HL-60/S4 (cell line): ENCODE measurements around the gene SLC44A5.
"Not testable (repeated sequence)": the region's sequence is repeated elsewhere in the genome, so short reads cannot be mapped to it uniquely, and the experiment has no call there.

Experiments
- in situ Hi-C: fragments of 300-500 bp; cut with MboI; formaldehyde crosslinking; loops from 2 replicates; pipeline ENCODE4 v1.14.3; 2022; ENCODE audit warnings: low sequenced_read_pairs

The SLC44A5 gene

GRCh38 chr1:75203415-75204277, 407.3 kb downstream of the SLC44A5 start:
- in situ Hi-C loops, result loop anchor here (25.0 kb wide), 1 partner anchor 441 kb away; no protein-coding TSS in a partner anchor

- in situ Hi-C loops, result loop anchor here (25.0 kb wide), 1 partner anchor 440 kb away; no protein-coding TSS in a partner anchor
Measured at GRCh38 chr1:75202751-75203150, 408.2 kb downstream of the SLC44A5 start.

- in situ Hi-C loops, result no loop called here
Measured at GRCh38 chr1:75198761-75199160, 412.2 kb downstream of the SLC44A5 start.

- in situ Hi-C loops, result no loop called here
Measured at GRCh38 chr1:75198163-75198562, 412.8 kb downstream of the SLC44A5 start.

- in situ Hi-C loops, result no loop called here
Measured at GRCh38 chr1:75188892-75189291, 422.0 kb downstream of the SLC44A5 start.

- in situ Hi-C loops, result not testable (repeated sequence)
Measured at GRCh38 chr1:75181214-75181955, 429.5 kb downstream of the SLC44A5 start.

- in situ Hi-C loops, result no loop called here
Measured at GRCh38 chr1:75174031-75174760, 436.7 kb downstream of the SLC44A5 start.

- in situ Hi-C loops, result no loop called here
Measured at GRCh38 chr1:75172556-75172955, 438.4 kb downstream of the SLC44A5 start.

- in situ Hi-C loops, result no loop called here
Measured at GRCh38 chr1:75171876-75172275, 439.0 kb downstream of the SLC44A5 start.

GRCh38 chr1:75170981-75171380, 439.9 kb downstream of the SLC44A5 start:
- in situ Hi-C loops, result no loop called here

GRCh38 chr1:75170011-75170410, 440.9 kb downstream of the SLC44A5 start:
- in situ Hi-C loops, result no loop called here

GRCh38 chr1:75166821-75167220, 444.1 kb downstream of the SLC44A5 start:
- in situ Hi-C loops, result no loop called here

GRCh38 chr1:75165264-75165663, 445.6 kb downstream of the SLC44A5 start:
- in situ Hi-C loops, result no loop called here

- in situ Hi-C loops, result no loop called here
Measured at GRCh38 chr1:75159154-75159553, 451.8 kb downstream of the SLC44A5 start.
